Activated CD8-positive, alpha-beta memory T cell treated with anti-CD3 and anti-CD28 coated beads, Interleukin-2, amount 50 U/mL, for 48 hours (primary cell): ENCODE results near the gene FADS2.
A peak's percentile ranks its signal among the peaks of the same experiment; 100 is the strongest.

Experiments
- DNase-seq: peaks from one replicate; pipeline ENCODE4 v3.0.0-alpha.2; 2020

Gene FADS2

GRCh38 chr11:61797263-61797944, 30.7 kb upstream of the FADS2 start:
- no peak for DNase-seq

- DNase-seq, result no peak
Observed at GRCh38 chr11:61799665-61800284, 28.3 kb upstream of the FADS2 start.

- DNase-seq, result no peak
Observed at GRCh38 chr11:61800331-61801281, 27.5 kb upstream of the FADS2 start.

GRCh38 chr11:61802605-61803004, 25.5 kb upstream of the FADS2 start:
- no peak for DNase-seq

GRCh38 chr11:61803889-61804647, 24.0 kb upstream of the FADS2 start:
- no peak for DNase-seq

GRCh38 chr11:61805146-61805545, 23.0 kb upstream of the FADS2 start:
- DNase-seq, result no peak

- no peak for DNase-seq
Observed at GRCh38 chr11:61806785-61807184, 21.3 kb upstream of the FADS2 start.

- no peak for DNase-seq
Observed at GRCh38 chr11:61810671-61811175, 17.4 kb upstream of the FADS2 start.

- no peak for DNase-seq
Observed at GRCh38 chr11:61811831-61812230, 16.3 kb upstream of the FADS2 start.

- no peak for DNase-seq
Observed at GRCh38 chr11:61812736-61813411, 15.2 kb upstream of the FADS2 start.

GRCh38 chr11:61814247-61814957, 13.7 kb upstream of the FADS2 start:
- no peak for DNase-seq

GRCh38 chr11:61814958-61815789, 12.9 kb upstream of the FADS2 start:
- peak; percentile 80 for DNase-seq

- peak; percentile 83 for DNase-seq
Observed at GRCh38 chr11:61815790-61816735, 12.0 kb upstream of the FADS2 start.

- peak; percentile 90 for DNase-seq
Observed at GRCh38 chr11:61816736-61817455, 11.2 kb upstream of the FADS2 start, which contains the start of gene FADS1. Gene FADS1 (minus strand): TSS chr11:61817003. CDS start chr11:61816929, 74 bp downstream.

- no peak for DNase-seq
Observed at GRCh38 chr11:61817471-61818202, 10.5 kb upstream of the FADS2 start.

- no peak for DNase-seq
Observed at GRCh38 chr11:61820174-61820573, 7.9 kb upstream of the FADS2 start.

GRCh38 chr11:61826930-61827570, 1.1 kb upstream of the FADS2 start:
- no peak for DNase-seq
